IMR-90 (cell line): ENCODE data around the gene TPCN1.

Experiments
- BHLHE40 ChIP-seq: fragments of 150-350 bp; IDR thresholded peaks from 2 replicates; pipeline ENCODE4 v1.6.1; 2016; ENCODE audit warnings: mild to moderate bottlenecking, low read depth, low read length
- CEBPB ChIP-seq: IDR thresholded peaks from 2 replicates; pipeline ENCODE4 v1.6.1; 2012; ENCODE audit warnings: low read depth, low read length, improper control_type of control experiment
- MAFK ChIP-seq: IDR thresholded peaks from 2 replicates; pipeline ENCODE4 v1.6.1; 2012; ENCODE audit warnings: low read depth, low read length, improper control_type of control experiment
- POLR2A ChIP-seq: IDR thresholded peaks from 2 replicates; pipeline ENCODE4 v1.6.1; 2012; ENCODE audit warnings: mild to moderate bottlenecking, low read depth, low read length
- RAD21 ChIP-seq: IDR thresholded peaks from 2 replicates; pipeline ENCODE4 v1.6.1; 2012; ENCODE audit warnings: low read length, improper control_type of control experiment
- RCOR1 ChIP-seq: IDR thresholded peaks from 2 replicates; pipeline ENCODE4 v1.6.1; 2012; ENCODE audit warnings: mild to moderate bottlenecking, low read length, improper control_type of control experiment; ENCODE audit not compliant: insufficient replicate concordance
- RFX5 ChIP-seq: IDR thresholded peaks from 2 replicates; pipeline ENCODE4 v1.8.0; 2012; ENCODE audit warnings: low read depth, mild to moderate bottlenecking, low read length, moderate library complexity
- SMC3 ChIP-seq: fragments of 150-350 bp; IDR thresholded peaks from 2 replicates; pipeline ENCODE4 v1.6.1; 2016; ENCODE audit warnings: low read depth, mild to moderate bottlenecking, antibody characterized with exemption, low read length, moderate library complexity
- TF ChIP-seq, protein P1 (sequence below): conservative IDR thresholded peaks from 2 replicates; pipeline ENCODE4 v1.5.1; 2012; ENCODE audit warnings: mild to moderate bottlenecking, low read depth, low read length, improper control_type of control experiment
- TF ChIP-seq, protein P2 (sequence below): fragments of 150-350 bp; IDR thresholded peaks from 2 replicates; pipeline ENCODE4 v1.6.1; 2016; ENCODE audit warnings: low read depth, mild to moderate bottlenecking, low read length, moderate library complexity, borderline replicate concordance
- TF ChIP-seq, protein P3 (sequence below): fragments of 150-350 bp; IDR thresholded peaks from 2 replicates; pipeline ENCODE4 v1.6.1; 2017; ENCODE audit warnings: mild to moderate bottlenecking, antibody characterized with exemption, low read length, low read depth

DNA sequence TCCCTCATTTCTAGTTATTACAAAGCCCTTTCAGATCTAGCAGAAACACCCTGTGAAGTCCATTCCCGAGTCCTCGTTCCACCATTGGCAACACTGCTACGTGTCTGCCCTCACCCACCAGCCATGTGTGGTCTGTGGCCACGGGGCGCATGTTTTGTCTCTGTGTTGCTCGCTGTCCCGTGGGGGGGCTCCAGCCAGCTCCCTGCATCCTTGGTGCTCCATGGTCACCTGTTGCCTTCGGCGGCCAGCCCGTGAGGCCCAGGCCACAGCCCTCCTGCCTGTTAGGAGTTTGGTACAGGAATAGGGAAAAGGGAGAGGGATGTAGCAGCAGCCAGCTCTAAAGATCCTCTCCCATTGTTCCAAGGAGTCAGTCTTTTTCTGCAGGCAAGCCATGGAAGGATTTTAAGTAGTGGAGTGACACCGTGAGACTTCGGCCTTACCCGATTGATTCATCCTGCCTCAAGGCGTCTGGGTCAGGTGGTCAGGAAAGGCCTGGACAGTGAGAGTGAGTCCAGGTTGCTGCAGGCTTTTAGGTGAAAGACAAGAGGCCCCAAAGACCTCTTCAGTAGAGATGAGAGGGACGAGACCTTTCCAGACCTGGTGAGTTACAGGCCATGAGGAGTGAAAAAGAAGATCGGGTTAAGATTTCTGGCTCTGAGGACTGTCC is 30.3 kb downstream of the TPCN1 start:
- TF ChIP-seq, protein P1, sequence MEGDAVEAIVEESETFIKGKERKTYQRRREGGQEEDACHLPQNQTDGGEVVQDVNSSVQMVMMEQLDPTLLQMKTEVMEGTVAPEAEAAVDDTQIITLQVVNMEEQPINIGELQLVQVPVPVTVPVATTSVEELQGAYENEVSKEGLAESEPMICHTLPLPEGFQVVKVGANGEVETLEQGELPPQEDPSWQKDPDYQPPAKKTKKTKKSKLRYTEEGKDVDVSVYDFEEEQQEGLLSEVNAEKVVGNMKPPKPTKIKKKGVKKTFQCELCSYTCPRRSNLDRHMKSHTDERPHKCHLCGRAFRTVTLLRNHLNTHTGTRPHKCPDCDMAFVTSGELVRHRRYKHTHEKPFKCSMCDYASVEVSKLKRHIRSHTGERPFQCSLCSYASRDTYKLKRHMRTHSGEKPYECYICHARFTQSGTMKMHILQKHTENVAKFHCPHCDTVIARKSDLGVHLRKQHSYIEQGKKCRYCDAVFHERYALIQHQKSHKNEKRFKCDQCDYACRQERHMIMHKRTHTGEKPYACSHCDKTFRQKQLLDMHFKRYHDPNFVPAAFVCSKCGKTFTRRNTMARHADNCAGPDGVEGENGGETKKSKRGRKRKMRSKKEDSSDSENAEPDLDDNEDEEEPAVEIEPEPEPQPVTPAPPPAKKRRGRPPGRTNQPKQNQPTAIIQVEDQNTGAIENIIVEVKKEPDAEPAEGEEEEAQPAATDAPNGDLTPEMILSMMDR = no peak
- TF ChIP-seq POLR2A (no peak), MAFK (no peak), RAD21 (no peak), CEBPB (no peak), BHLHE40 (no peak), RFX5 (no peak), RCOR1 (no peak), SMC3 (no peak)
- TF ChIP-seq, protein P2, sequence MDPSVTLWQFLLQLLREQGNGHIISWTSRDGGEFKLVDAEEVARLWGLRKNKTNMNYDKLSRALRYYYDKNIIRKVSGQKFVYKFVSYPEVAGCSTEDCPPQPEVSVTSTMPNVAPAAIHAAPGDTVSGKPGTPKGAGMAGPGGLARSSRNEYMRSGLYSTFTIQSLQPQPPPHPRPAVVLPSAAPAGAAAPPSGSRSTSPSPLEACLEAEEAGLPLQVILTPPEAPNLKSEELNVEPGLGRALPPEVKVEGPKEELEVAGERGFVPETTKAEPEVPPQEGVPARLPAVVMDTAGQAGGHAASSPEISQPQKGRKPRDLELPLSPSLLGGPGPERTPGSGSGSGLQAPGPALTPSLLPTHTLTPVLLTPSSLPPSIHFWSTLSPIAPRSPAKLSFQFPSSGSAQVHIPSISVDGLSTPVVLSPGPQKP = no peak
- TF ChIP-seq, protein P3, sequence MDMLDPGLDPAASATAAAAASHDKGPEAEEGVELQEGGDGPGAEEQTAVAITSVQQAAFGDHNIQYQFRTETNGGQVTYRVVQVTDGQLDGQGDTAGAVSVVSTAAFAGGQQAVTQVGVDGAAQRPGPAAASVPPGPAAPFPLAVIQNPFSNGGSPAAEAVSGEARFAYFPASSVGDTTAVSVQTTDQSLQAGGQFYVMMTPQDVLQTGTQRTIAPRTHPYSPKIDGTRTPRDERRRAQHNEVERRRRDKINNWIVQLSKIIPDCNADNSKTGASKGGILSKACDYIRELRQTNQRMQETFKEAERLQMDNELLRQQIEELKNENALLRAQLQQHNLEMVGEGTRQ = no peak
